Endodermal cell (in vitro differentiated cells): Measurements from ENCODE around the gene ENG. TPM values are rescaled to one million over a fixed set of nuclear protein-coding genes. Genes with fewer than 3 reads are reported as not detected.

Experiments used
- DNase-seq: peaks from one replicate; pipeline ENCODE4 v3.0.0-alpha.2; 2017
- H3K27ac ChIP-seq: 2 replicates; pipeline ENCODE4 v1.5.1; 2013; ENCODE audit warnings: mild to moderate bottlenecking, low read depth, low read length, moderate library complexity
- H3K27me3 ChIP-seq: 2 replicates; pipeline ENCODE4 v1.6.1; 2013; ENCODE audit warnings: mild to moderate bottlenecking, low read length, moderate library complexity; ENCODE audit not compliant: insufficient read depth, control insufficient read depth, poor library complexity, severe bottlenecking
- H3K36me3 ChIP-seq: 2 replicates; pipeline ENCODE4 v1.7.0; 2013; ENCODE audit warnings: mild to moderate bottlenecking, low read length, moderate library complexity; ENCODE audit not compliant: control insufficient read depth, insufficient read depth
- H3K4me1 ChIP-seq: one replicate; pipeline ENCODE4 v1.7.0; 2013; ENCODE audit warnings: low read length; ENCODE audit not compliant: control insufficient read depth, insufficient read depth
- H3K4me3 ChIP-seq: 2 replicates; pipeline ENCODE4 v1.5.1; 2013; ENCODE audit warnings: mild to moderate bottlenecking, low read length, moderate library complexity
- H3K9ac ChIP-seq: 2 replicates; pipeline ENCODE4 v1.6.1; 2013; ENCODE audit warnings: mild to moderate bottlenecking, low read length, moderate library complexity; ENCODE audit not compliant: poor library complexity, severe bottlenecking; ENCODE audit errors: extremely low read depth
- H3K9me3 ChIP-seq: 2 replicates; pipeline ENCODE4 v1.6.1; 2013; ENCODE audit warnings: mild to moderate bottlenecking, low read length, moderate library complexity; ENCODE audit not compliant: control insufficient read depth
- H3K27ac Mint-ChIP-seq: 2 replicates; pipeline ENCODE4 v1.8.0; 2020; ENCODE audit warnings: mixed read lengths
- H3K27me3 Mint-ChIP-seq: 2 replicates; pipeline ENCODE4 v1.8.0; 2021; ENCODE audit warnings: mild to moderate bottlenecking, mixed read lengths; ENCODE audit not compliant: insufficient read depth
- H3K36me3 Mint-ChIP-seq: 2 replicates; pipeline ENCODE4 v1.8.0; 2020; ENCODE audit warnings: low read depth, mixed read lengths
- H3K4me1 Mint-ChIP-seq: 2 replicates; pipeline ENCODE4 v1.8.0; 2020; ENCODE audit warnings: mixed read lengths
- H3K4me3 Mint-ChIP-seq: 2 replicates; pipeline ENCODE4 v1.8.0; 2020; ENCODE audit warnings: mild to moderate bottlenecking, moderate library complexity, mixed read lengths
- H3K9me3 Mint-ChIP-seq: 2 replicates; pipeline ENCODE4 v1.8.0; 2020; ENCODE audit warnings: mild to moderate bottlenecking, mixed read lengths
- CTCF ChIP-seq: fragments of 200-600 bp; sonication (generic); conservative IDR thresholded peaks from 2 replicates; pipeline ENCODE4 v1.5.0; 2021; ENCODE audit warnings: antibody characterized with exemption, mild to moderate bottlenecking
- WGBS, 2 experiments: methylation state at CpG; one replicate each; pipeline versions ENCODE4 v1.1.5 to v1.1.7; 2013; ENCODE audit warnings: missing lambda C conversion rate in 2 of 2, mixed read lengths in 1 of 2; ENCODE audit not compliant: insufficient coverage in 1 of 2, insufficient read length in 1 of 2; 5-methylcytosine and 5-hydroxymethylcytosine counted together
- total RNA-seq, 2 donors: library from RNA; stranded (reverse); fragmentation: NEBNext Ultra II Directional in 1 of 2; extraction: Animal tissue kit (Norgen Biotek cat#: 25700) in 1 of 2; gene quantifications; 2 replicates in 1 of 2; 3 replicates in 1 of 2; pipeline ENCODE4 v1.2.1, GENCODE V29; 2021

ENG gene
- total RNA-seq, 2 donors from 2014 or later = 2.2 to 2.4 TPM

GRCh38 chr9:127803507-127804352 is 50.7 kb downstream of the ENG start:
- H3K4me1 ChIP-seq = peaks cover 8% of the 10 kb centered on the region
- no peaks in the 10 kb centered on the region for H3K27me3 ChIP-seq
- no peaks in the 10 kb centered on the region for H3K9me3 Mint-ChIP-seq
- H3K27ac ChIP-seq = peak overlapping the region; percentile 17
- H3K9ac ChIP-seq = peak overlapping the region; percentile 84
- H3K27me3 Mint-ChIP-seq = no peaks in the 10 kb centered on the region
- no peak for TF ChIP-seq CTCF
- H3K4me3 ChIP-seq = peak overlapping the region; percentile 97
- H3K9me3 ChIP-seq = no peaks in the 10 kb centered on the region
- H3K4me3 Mint-ChIP-seq = peak overlapping the region; percentile 97
- peaks cover 16% of the 10 kb centered on the region for H3K36me3 Mint-ChIP-seq
- H3K4me1 Mint-ChIP-seq = peaks cover 2% of the 10 kb centered on the region
- H3K36me3 ChIP-seq = peaks cover 22% of the 10 kb centered on the region
- 61 to 87% methylated on average over 10 to 18 of the region's 18 CpGs for WGBS, 2 experiments
- DNase-seq = no peak
- H3K27ac Mint-ChIP-seq = peak overlapping the region; percentile 95

GRCh38 chr9:127802576-127803443 is 51.6 kb downstream of the ENG start, which contains the start of gene FPGS:
Gene FPGS (plus strand): TSS chr9:127802882. CDS start chr9:127802925, 43 bp downstream.
- peak; percentile 95 for DNase-seq
- H3K27me3 Mint-ChIP-seq = no peaks in the 10 kb centered on the region
- H3K4me1 Mint-ChIP-seq = peaks cover 5% of the 10 kb centered on the region
- H3K4me3 Mint-ChIP-seq = peak within 1 kb of the TSS; percentile 97
- Histone ChIP-seq H3K4me3 (peak within 1 kb of the TSS; percentile 97), H3K27ac (peak within 1 kb of the TSS; percentile 73), H3K4me1 (peaks cover 13% of the 10 kb centered on the region), H3K9me3 (no peaks in the 10 kb centered on the region), H3K9ac (peak within 1 kb of the TSS; percentile 84), H3K27me3 (no peaks in the 10 kb centered on the region), H3K36me3 (peaks cover 17% of the 10 kb centered on the region)
- H3K9me3 Mint-ChIP-seq = no peaks in the 10 kb centered on the region
- peaks cover 15% of the 10 kb centered on the region for H3K36me3 Mint-ChIP-seq
- TF ChIP-seq CTCF = no peak
- H3K27ac Mint-ChIP-seq = peak within 1 kb of the TSS; percentile 97
- WGBS, 2 experiments = 0 to 1% methylated on average over 23 to 83 of the region's 83 CpGs

- TF ChIP-seq CTCF = peak; percentile 69
- Mint-ChIP-seq H3K27ac (peak overlapping the region; percentile 97), H3K4me3 (peak overlapping the region; percentile 97), H3K9me3 (no peaks in the 10 kb centered on the region), H3K36me3 (peaks cover 7% of the 10 kb centered on the region), H3K27me3 (peaks cover 2% of the 10 kb centered on the region), H3K4me1 (peaks cover 5% of the 10 kb centered on the region)
- peaks cover 13% of the 10 kb centered on the region for H3K4me1 ChIP-seq
- H3K27me3 ChIP-seq = no peaks in the 10 kb centered on the region
- no peak for DNase-seq
- H3K4me3 ChIP-seq = peak overlapping the region; percentile 79
- no peak overlapping the region for H3K27ac ChIP-seq
- H3K9ac ChIP-seq = no peak overlapping the region
- WGBS, 2 experiments = 20 to 33% methylated on average over 2 to 9 of the region's 10 CpGs
- H3K36me3 ChIP-seq = peaks cover 10% of the 10 kb centered on the region
- no peaks in the 10 kb centered on the region for H3K9me3 ChIP-seq
Observed at GRCh38 chr9:127801955-127802575, 52.4 kb downstream of the ENG start.
